ENCODE results near the gene TTC9B. TPM values are rescaled to one million over a fixed set of nuclear protein-coding genes. Genes with fewer than 3 reads are reported as not detected.

TTC9B gene
- total RNA-seq, 1 experiment from 2014 or later = 0.59 TPM

- Histone ChIP-seq H3F3A (ENCODE audit: insufficient read depth, low read depth) (peaks cover 15% of the 10 kb centered on the region; the same call in 1 of the 2 replicates), H2AFZ (no peak overlapping the region), H3K79me2 (ENCODE audit: low read depth) (no peaks in the 10 kb centered on the region), H3K27me3 (ENCODE audit: insufficient read depth, low read depth) (no peaks in the 10 kb centered on the region), H3K27ac (no peak overlapping the region), H3K4me2 (no peak overlapping the region), H3K9me2 (ENCODE audit: insufficient read depth) (no peaks in the 10 kb centered on the region), H3K36me3 (ENCODE audit: low read depth) (no peaks in the 10 kb centered on the region), H4K20me1 (ENCODE audit: insufficient read depth) (no peaks in the 10 kb centered on the region), H3K4me1 (replicated peaks; ENCODE audit: insufficient read depth) (peaks cover 17% of the 10 kb centered on the region), H3K4me3 (no peak overlapping the region), H3K9me3 (ENCODE audit: insufficient read depth, low read depth) (no peaks in the 10 kb centered on the region)
- no TSS peak for BruUV-seq (replicated peaks)
- CTCF ChIA-PET = interaction anchor here (0.7 kb wide), 1 partner anchor 985 kb away, joined by 3 read pairs; no protein-coding TSS in a partner anchor
- DNase-seq = no peak
- POLR2A ChIA-PET (ENCODE audit: unreplicated experiment) = no interaction called here
- intact Hi-C loops (cut with micrococcal nuclease; ENCODE audit: unreplicated experiment) = no loop called here
- TF ChIP-seq EZH2 (IDR thresholded peaks at IDR 0.05; ENCODE audit: low read depth) = no peak
- TF ChIP-seq CTCF (conservative IDR thresholded peaks at IDR 0.05) = no peak
Measured at GRCh38 chr19:40223135-40223822, 5.1 kb upstream of the TTC9B start.

GRCh38 chr19:40221858-40222619 is 3.9 kb upstream of the TTC9B start:
- intact Hi-C loops (cut with micrococcal nuclease; ENCODE audit: unreplicated experiment) = loop anchor here (1.0 kb wide), 1 partner anchor 83 kb away; no protein-coding TSS in a partner anchor
- BruUV-seq (replicated peaks) = no TSS peak

More at GRCh38 chr19:40221858-40222619, 3.9 kb upstream of the TTC9B start:
- Histone ChIP-seq H4K20me1 (ENCODE audit: insufficient read depth) (no peaks in the 10 kb centered on the region), H3K4me2 (no peak overlapping the region), H3K4me1 (replicated peaks; ENCODE audit: insufficient read depth) (peaks cover 17% of the 10 kb centered on the region), H3K9me2 (ENCODE audit: insufficient read depth) (no peaks in the 10 kb centered on the region), H3K36me3 (ENCODE audit: low read depth) (no peaks in the 10 kb centered on the region), H3K27ac (no peak overlapping the region), H3K4me3 (no peak overlapping the region), H3K27me3 (ENCODE audit: insufficient read depth, low read depth) (no peaks in the 10 kb centered on the region), H3K9me3 (ENCODE audit: insufficient read depth, low read depth) (no peaks in the 10 kb centered on the region), H3K79me2 (ENCODE audit: low read depth) (no peaks in the 10 kb centered on the region), H2AFZ (no peak overlapping the region), H3F3A (ENCODE audit: insufficient read depth, low read depth) (peaks cover 15% of the 10 kb centered on the region; the same call in 1 of the 2 replicates)
- ChIA-PET POLR2A (ENCODE audit: unreplicated experiment) (no interaction called here), CTCF (no interaction called here)
- peak; percentile 73 to 84 for DNase-seq
- TF ChIP-seq CTCF (conservative IDR thresholded peaks at IDR 0.05) = peak; percentile 97
- no peak for TF ChIP-seq EZH2 (IDR thresholded peaks at IDR 0.05; ENCODE audit: low read depth)
